ENCODE data around the gene KCNQ2.

Gene KCNQ2

DNA sequence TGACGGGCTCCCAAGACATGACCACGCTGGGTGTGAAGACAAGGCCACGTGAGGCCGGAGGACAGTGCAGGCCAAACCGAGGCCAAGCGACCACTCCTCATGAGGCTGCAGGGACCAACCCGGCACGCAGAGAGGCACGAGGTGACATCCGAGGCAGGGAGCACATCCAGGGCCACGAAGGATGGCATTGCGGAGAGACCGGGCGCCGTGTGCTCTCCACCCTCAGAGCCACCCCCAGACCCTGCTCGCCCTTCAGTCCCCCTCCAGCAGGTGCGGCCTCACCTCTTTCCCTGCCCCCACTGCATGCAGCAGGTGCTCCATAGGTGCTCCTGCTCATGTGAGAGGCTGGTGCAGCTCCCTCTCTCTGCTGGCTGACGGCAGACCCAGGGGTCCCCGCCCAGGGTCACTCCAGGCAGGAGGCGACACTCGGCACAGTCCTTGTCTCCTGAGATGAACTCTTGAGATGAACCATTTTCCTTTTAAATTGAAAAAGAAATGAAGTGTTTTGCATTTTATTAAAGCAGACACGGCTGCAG, 77.5 kb downstream of the KCNQ2 start:
- Histone ChIP-seq H3K9me3 (ENCODE audit: insufficient read depth, low read depth, low read length) (peaks cover 18% of the 10 kb centered on the region), H3K27ac (ENCODE audit: low read depth, low read length) (no peak overlapping the region; the same call in 1 of the 2 replicates), H3K36me3 (ENCODE audit: insufficient read depth, low read length) (no peaks in the 10 kb centered on the region), H3K4me3 (ENCODE audit: low read length) (no peak overlapping the region), H3K27me3 (ENCODE audit: insufficient read depth, low read length) (no peaks in the 10 kb centered on the region), H3K4me1 (ENCODE audit: insufficient read depth, low read length) (peaks cover 11% of the 10 kb centered on the region), H3K9ac (ENCODE audit: low read depth, low read length) (no peak overlapping the region)
- 89% methylated on average over 22 of the region's 22 CpGs for WGBS

DNA sequence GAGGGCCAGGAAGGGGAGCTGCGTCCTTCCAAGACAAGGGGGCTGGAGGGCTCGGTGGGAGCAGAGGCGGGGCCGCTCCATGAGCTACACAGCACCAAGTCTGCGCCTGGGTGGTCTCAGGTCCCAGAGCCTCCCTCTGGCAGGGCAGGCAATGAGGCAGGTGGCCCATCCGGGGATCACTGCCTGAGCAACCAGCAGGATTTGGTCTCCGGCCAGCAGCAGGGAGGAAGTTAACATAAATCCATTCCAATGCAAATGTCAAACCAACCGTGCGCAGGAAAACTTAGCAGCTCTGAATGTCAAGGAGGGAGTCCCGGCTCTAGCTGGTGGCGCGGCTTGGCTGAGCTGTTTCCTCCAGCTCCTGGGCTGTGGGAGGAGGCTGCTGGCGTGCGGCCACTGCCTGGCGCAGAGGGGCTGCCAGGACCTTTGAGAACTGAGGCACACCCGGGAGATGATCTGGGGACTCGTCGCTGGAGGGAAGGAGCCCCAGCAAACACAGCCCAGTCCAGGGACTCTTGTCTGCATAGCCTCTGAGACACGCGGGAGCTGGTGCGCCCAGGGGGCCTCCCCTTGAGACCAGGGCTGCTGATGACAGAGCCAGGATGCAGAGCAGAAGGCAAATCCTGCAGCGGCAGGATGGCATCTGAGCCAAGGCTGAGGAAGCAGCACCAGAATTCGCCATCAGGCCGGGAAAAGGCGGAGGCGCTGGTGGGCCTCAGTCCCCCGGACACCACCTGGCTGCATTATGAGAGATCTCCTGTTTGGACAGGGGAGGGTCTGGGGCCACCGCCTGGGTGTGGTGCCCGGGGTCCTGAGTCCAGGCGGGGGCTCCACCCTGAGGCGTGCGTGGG, 78.2 kb downstream of the KCNQ2 start:
- Histone ChIP-seq H3K27me3 (ENCODE audit: insufficient read depth, low read length) (no peaks in the 10 kb centered on the region), H3K4me1 (ENCODE audit: insufficient read depth, low read length) (peaks cover 11% of the 10 kb centered on the region), H3K4me3 (ENCODE audit: low read length) (no peak overlapping the region), H3K9ac (ENCODE audit: low read depth, low read length) (0 out of 2 replicates have a peak overlapping the region, but pooled peaks have one; percentile 29), H3K9me3 (ENCODE audit: insufficient read depth, low read depth, low read length) (peaks cover 18% of the 10 kb centered on the region), H3K36me3 (ENCODE audit: insufficient read depth, low read length) (no peaks in the 10 kb centered on the region), H3K27ac (ENCODE audit: low read depth, low read length) (peak overlapping the region; percentile 72; the same call in 1 of the 2 replicates)
- WGBS = 36% methylated on average over 32 of the region's 32 CpGs

DNA sequence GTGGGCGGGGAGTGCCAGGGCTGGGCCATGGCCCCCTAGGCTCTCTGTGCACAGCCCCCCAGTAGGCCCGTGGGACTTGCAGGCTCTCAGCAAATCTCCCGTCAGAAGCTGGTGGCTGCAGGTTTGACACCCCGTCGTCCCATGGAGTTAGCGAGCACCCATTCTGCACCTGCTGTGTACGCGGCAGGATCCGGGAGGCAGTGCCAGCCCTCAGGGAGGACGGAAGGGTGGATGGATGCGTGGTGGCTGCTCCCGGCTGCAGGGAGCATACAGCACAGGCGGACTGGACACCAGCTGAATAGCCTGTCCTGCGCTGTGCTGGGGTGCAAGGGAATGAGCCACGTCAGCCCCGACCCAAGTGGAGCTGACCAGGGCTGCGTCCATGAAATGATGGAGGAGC, 78.9 kb downstream of the KCNQ2 start:
- peak overlapping the region; percentile 25; the same call in 1 of the 2 replicates for H3K27ac ChIP-seq (ENCODE audit: low read depth, low read length)
- 83% methylated on average over 17 of the region's 17 CpGs for WGBS
- H3K4me1 ChIP-seq (ENCODE audit: insufficient read depth, low read length) = peaks cover 11% of the 10 kb centered on the region
- 0 out of 2 replicates have a peak overlapping the region, but pooled peaks have one; percentile 29 for H3K9ac ChIP-seq (ENCODE audit: low read depth, low read length)
- H3K9me3 ChIP-seq (ENCODE audit: insufficient read depth, low read depth, low read length) = peaks cover 18% of the 10 kb centered on the region
- no peaks in the 10 kb centered on the region for H3K27me3 ChIP-seq (ENCODE audit: insufficient read depth, low read length)
- H3K36me3 ChIP-seq (ENCODE audit: insufficient read depth, low read length) = no peaks in the 10 kb centered on the region
- no peak overlapping the region for H3K4me3 ChIP-seq (ENCODE audit: low read length)

DNA sequence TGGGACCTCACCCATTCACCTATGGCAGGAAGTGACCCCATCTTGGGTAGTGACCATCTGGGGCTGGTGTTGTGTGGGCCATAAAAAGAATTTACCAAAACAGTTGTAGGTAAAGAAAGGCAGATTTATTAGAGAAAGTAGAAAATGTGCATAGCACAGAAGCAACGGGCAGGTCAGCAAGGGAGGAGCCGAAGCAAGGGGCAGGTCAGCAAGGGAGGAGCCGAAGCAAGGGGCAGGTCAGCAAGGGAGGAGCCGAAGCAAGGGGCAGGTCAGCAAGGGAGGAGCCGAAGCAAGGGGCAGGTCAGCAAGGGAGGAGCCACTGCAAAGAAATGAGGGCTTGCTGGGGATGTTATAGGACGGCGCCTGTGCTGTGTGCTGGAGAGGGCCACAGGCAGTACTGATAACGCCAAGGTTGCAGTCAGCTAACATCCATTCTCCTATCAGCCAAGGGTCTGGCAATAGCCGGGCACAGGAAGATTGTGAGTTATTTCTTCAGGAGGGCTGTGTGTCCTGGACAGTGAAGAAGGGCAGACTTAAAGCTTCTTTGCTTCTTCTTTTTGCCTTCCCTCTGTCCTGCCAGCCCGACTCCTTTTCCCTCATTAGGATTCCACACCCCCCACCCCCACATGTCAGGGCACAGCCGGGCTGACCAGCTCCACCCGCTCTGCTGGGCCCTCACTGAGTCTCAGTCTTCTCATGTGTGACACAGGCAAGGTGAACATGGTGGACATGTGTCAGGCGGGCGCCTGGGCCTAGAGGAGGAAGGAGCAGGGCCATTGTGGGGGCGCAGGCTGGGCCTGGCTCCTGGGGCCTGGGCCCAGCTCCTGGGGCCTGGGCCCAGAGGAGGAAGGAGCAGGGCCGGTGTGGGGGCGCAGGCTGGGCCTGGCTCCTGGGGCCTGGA, 79.7 kb downstream of the KCNQ2 start:
- Histone ChIP-seq H3K4me1 (ENCODE audit: insufficient read depth, low read length) (peaks cover 11% of the 10 kb centered on the region), H3K4me3 (ENCODE audit: low read length) (no peak overlapping the region), H3K27ac (ENCODE audit: low read depth, low read length) (no peak overlapping the region), H3K9me3 (ENCODE audit: insufficient read depth, low read depth, low read length) (peaks cover 23% of the 10 kb centered on the region), H3K27me3 (ENCODE audit: insufficient read depth, low read length) (no peaks in the 10 kb centered on the region), H3K36me3 (ENCODE audit: insufficient read depth, low read length) (no peaks in the 10 kb centered on the region), H3K9ac (ENCODE audit: low read depth, low read length) (no peak overlapping the region)
- 91% methylated on average over 17 of the region's 17 CpGs for WGBS

DNA sequence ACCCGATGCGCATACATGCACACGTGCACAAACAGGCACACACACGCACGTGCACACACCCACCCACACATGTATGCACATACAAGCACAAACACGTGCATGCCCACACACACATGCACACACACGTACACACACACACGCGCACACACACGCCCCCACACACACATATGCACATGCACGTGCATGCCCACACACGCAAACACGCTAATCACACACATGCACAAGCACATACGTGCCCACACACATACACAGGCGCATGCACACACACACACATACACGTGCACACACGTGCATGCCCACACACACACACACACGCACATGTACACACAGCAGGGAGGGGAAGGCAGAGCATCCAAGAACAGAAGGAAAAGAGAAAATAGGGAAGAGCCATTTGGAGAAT, 84.5 kb downstream of the KCNQ2 start:
- Histone ChIP-seq H3K9ac (ENCODE audit: low read depth, low read length) (no peak overlapping the region), H3K27ac (ENCODE audit: low read depth, low read length) (no peak overlapping the region), H3K4me1 (ENCODE audit: insufficient read depth, low read length) (no peaks in the 10 kb centered on the region), H3K36me3 (ENCODE audit: insufficient read depth, low read length) (no peaks in the 10 kb centered on the region), H3K9me3 (ENCODE audit: insufficient read depth, low read depth, low read length) (peaks cover 40% of the 10 kb centered on the region), H3K4me3 (ENCODE audit: low read length) (no peak overlapping the region), H3K27me3 (ENCODE audit: insufficient read depth, low read length) (no peaks in the 10 kb centered on the region)
- 96% methylated on average over 15 of the region's 18 CpGs for WGBS

DNA sequence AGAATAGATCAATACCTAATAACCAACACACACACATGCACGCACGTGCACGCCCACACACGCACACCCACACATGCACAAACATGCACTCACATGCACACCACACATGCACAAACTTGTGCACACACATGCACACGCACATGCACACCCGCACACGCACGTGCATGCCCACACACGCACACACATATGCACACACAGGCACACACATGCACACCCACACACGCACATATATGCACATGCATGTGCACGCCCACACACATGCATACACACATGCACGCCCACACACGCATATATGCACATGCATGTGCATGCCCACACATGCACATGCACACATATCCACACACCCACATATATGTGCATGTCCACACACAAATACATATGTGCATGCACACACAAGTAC, 85.1 kb downstream of the KCNQ2 start:
- H3K4me1 ChIP-seq (ENCODE audit: insufficient read depth, low read length) = no peaks in the 10 kb centered on the region
- H3K27me3 ChIP-seq (ENCODE audit: insufficient read depth, low read length) = no peaks in the 10 kb centered on the region
- H3K36me3 ChIP-seq (ENCODE audit: insufficient read depth, low read length) = no peaks in the 10 kb centered on the region
- H3K27ac ChIP-seq (ENCODE audit: low read depth, low read length) = no peak overlapping the region
- H3K9ac ChIP-seq (ENCODE audit: low read depth, low read length) = no peak overlapping the region
- peaks cover 35% of the 10 kb centered on the region for H3K9me3 ChIP-seq (ENCODE audit: insufficient read depth, low read depth, low read length)
- WGBS = 93% methylated on average over 13 of the region's 13 CpGs
- H3K4me3 ChIP-seq (ENCODE audit: low read length) = no peak overlapping the region

DNA sequence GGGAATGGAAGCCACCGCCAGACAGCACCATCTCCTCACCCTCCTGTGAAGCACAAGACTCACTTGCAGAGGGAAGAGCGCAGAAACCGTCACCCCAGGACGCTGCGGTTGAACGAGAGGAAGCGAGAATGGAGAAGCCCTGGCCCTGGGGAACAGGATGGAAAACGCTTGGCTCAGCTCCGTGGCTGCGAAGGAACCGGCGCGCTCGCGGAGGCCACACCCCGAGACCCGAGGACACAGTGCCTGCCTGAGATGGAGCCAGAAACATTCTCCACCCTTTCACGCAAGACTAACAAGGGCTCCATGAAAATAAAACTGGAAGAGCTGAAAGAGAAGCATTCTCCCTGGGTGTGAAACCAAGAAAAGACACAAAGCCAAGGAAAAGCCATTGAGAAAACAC, 86.0 kb downstream of the KCNQ2 start:
- Histone ChIP-seq H3K9me3 (ENCODE audit: insufficient read depth, low read depth, low read length) (peaks cover 27% of the 10 kb centered on the region), H3K9ac (ENCODE audit: low read depth, low read length) (no peak overlapping the region), H3K4me3 (ENCODE audit: low read length) (no peak overlapping the region), H3K4me1 (ENCODE audit: insufficient read depth, low read length) (no peaks in the 10 kb centered on the region), H3K27ac (ENCODE audit: low read depth, low read length) (no peak overlapping the region), H3K27me3 (ENCODE audit: insufficient read depth, low read length) (no peaks in the 10 kb centered on the region), H3K36me3 (ENCODE audit: insufficient read depth, low read length) (no peaks in the 10 kb centered on the region)
- 90% methylated on average over 18 of the region's 18 CpGs for WGBS

DNA sequence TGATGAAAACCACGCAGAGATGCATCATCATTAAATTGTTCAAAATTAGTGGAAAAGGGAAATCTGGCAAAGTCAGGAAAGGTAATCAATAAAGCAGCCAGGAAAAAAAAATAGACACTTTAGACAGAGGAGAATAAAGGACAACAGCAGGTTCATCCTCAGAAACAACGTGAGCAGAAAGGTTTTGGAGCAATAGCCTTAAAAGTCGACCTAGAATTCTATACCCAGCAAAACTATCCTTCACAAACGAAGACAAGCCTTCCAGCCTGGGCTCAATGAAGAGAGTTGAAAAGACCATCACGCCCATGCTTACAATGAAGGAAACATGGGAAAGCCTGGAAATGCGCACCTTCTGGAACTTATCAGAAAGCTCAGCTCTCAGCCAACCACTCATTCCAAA, 86.6 kb downstream of the KCNQ2 start:
- Histone ChIP-seq H3K27ac (ENCODE audit: low read depth, low read length) (no peak overlapping the region), H3K4me1 (ENCODE audit: insufficient read depth, low read length) (no peaks in the 10 kb centered on the region), H3K9me3 (ENCODE audit: insufficient read depth, low read depth, low read length) (peaks cover 22% of the 10 kb centered on the region), H3K27me3 (ENCODE audit: insufficient read depth, low read length) (no peaks in the 10 kb centered on the region), H3K36me3 (ENCODE audit: insufficient read depth, low read length) (no peaks in the 10 kb centered on the region), H3K9ac (ENCODE audit: low read depth, low read length) (no peak overlapping the region), H3K4me3 (ENCODE audit: low read length) (no peak overlapping the region)
- 91% methylated on average over 6 of the region's 6 CpGs for WGBS

DNA sequence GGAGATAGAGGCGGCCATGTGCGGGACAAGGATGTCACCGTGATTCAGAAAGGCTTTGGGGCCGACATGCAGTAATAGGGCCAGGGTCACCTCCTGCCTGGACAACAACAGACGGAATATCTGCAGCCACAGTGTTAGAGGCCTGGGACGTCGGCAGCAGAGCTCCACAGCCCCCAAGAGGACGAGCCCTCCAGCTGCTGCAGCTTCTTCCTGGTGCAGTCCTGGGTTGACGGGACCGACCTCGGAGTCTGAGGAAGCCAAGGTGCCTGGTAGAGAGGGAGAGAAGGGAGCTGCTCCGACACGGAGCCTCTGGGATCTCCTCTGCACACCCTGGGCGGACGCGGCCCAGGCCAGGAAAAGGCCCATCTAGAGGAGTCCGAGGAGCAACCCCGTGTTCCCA, 88.1 kb downstream of the KCNQ2 start:
- H3K27me3 ChIP-seq (ENCODE audit: insufficient read depth, low read length) = no peaks in the 10 kb centered on the region
- no peaks in the 10 kb centered on the region for H3K4me1 ChIP-seq (ENCODE audit: insufficient read depth, low read length)
- H3K36me3 ChIP-seq (ENCODE audit: insufficient read depth, low read length) = no peaks in the 10 kb centered on the region
- H3K9ac ChIP-seq (ENCODE audit: low read depth, low read length) = no peak overlapping the region
- H3K9me3 ChIP-seq (ENCODE audit: insufficient read depth, low read depth, low read length) = peaks cover 22% of the 10 kb centered on the region
- 91% methylated on average over 18 of the region's 18 CpGs for WGBS
- H3K27ac ChIP-seq (ENCODE audit: low read depth, low read length) = no peak overlapping the region
- no peak overlapping the region for H3K4me3 ChIP-seq (ENCODE audit: low read length)

DNA sequence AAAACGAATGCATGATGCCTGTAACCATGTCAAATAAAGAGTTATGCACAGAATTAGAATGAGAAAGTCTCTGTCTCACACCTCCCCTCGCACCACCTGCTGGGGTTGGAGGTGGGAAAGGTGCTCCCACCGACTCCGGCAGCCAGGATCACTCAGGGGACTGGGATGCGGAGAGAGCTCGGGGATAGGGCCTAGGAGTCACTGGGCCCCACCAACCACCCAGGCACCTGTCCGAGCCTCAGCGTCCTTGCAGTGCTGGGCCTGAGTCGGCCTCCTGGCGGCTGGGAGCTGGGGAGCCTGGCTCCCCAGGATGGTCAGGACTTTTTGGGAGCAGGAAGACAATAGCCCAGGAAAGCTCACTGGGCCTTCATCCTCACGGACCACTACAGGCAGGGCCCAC, 88.9 kb downstream of the KCNQ2 start:
- H3K9me3 ChIP-seq (ENCODE audit: insufficient read depth, low read depth, low read length) = peaks cover 22% of the 10 kb centered on the region
- H3K36me3 ChIP-seq (ENCODE audit: insufficient read depth, low read length) = no peaks in the 10 kb centered on the region
- no peak overlapping the region for H3K27ac ChIP-seq (ENCODE audit: low read depth, low read length)
- no peaks in the 10 kb centered on the region for H3K4me1 ChIP-seq (ENCODE audit: insufficient read depth, low read length)
- H3K4me3 ChIP-seq (ENCODE audit: low read length) = no peak overlapping the region
- H3K27me3 ChIP-seq (ENCODE audit: insufficient read depth, low read length) = no peaks in the 10 kb centered on the region
- 65% methylated on average over 11 of the region's 11 CpGs for WGBS
- no peak overlapping the region for H3K9ac ChIP-seq (ENCODE audit: low read depth, low read length)

Measured in HUES64 (cell line).